Smooth muscle cell (in vitro differentiated cells): Measurements from ENCODE around the gene AP2A1. TPM values are rescaled to one million over a fixed set of nuclear protein-coding genes. Genes with fewer than 3 reads are reported as not detected.

Experiments used
- DNase-seq: peaks from one replicate; lab custom pipeline; 2025; ENCODE audit not compliant: unreplicated experiment; lab: John Stamatoyannopoulos, UW
- H2AFZ ChIP-seq: fragments of 200-600 bp; sonication (generic); 2 replicates; pipeline ENCODE4 v1.6.0; 2016; ENCODE audit warnings: antibody characterized with exemption, low read depth, mild to moderate bottlenecking
- H3F3A ChIP-seq: fragments of 200-600 bp; sonication (generic); 2 replicates; pipeline ENCODE4 v1.6.0; 2017; ENCODE audit warnings: antibody characterized with exemption, low read depth
- H3K27ac ChIP-seq: fragments of 200-600 bp; sonication (generic); 2 replicates; pipeline ENCODE4 v1.5.1; 2016; ENCODE audit warnings: low read depth, mild to moderate bottlenecking
- H3K27me3 ChIP-seq: fragments of 200-600 bp; sonication (generic); 2 replicates; pipeline ENCODE4 v1.6.1; 2016; ENCODE audit warnings: low read depth, mild to moderate bottlenecking
- H3K36me3 ChIP-seq: fragments of 200-600 bp; sonication (generic); 2 replicates; pipeline ENCODE4 v1.5.1; 2016; ENCODE audit warnings: low read depth
- H3K4me1 ChIP-seq: fragments of 200-600 bp; sonication (generic); 2 replicates; pipeline ENCODE4 v1.5.1; 2016; ENCODE audit warnings: low read depth
- H3K4me2 ChIP-seq: fragments of 200-600 bp; sonication (generic); 2 replicates; pipeline ENCODE4 v1.6.0; 2016; ENCODE audit warnings: mild to moderate bottlenecking
- H3K4me3 ChIP-seq: fragments of 200-600 bp; sonication (generic); 2 replicates; pipeline ENCODE4 v1.5.1; 2016; ENCODE audit warnings: mild to moderate bottlenecking
- H3K79me2 ChIP-seq: fragments of 200-600 bp; sonication (generic); 2 replicates; pipeline ENCODE4 v1.6.0; 2016; ENCODE audit warnings: low read depth, mild to moderate bottlenecking
- H3K9ac ChIP-seq: fragments of 200-600 bp; sonication (generic); 2 replicates; pipeline ENCODE4 v1.6.0; 2016; ENCODE audit warnings: low read depth
- H3K9me3 ChIP-seq: fragments of 200-600 bp; sonication (generic); replicated peaks from 2 replicates; pipeline ENCODE4 v1.5.1; 2016; ENCODE audit warnings: low read depth
- H4K20me1 ChIP-seq: fragments of 200-600 bp; sonication (generic); 2 replicates; pipeline ENCODE4 v1.6.0; 2016; ENCODE audit warnings: low read depth
- CTCF ChIP-seq: fragments of 200-600 bp; sonication (generic); IDR thresholded peaks from 2 replicates; pipeline ENCODE4 v1.5.1; 2017; ENCODE audit warnings: borderline replicate concordance, mild to moderate bottlenecking, antibody characterized with exemption; ENCODE audit not compliant: insufficient read depth, poor library complexity, severe bottlenecking
- WGBS: methylation state at CpG from one replicate; pipeline ENCODE4 v1.1.7; 2016; ENCODE audit warnings: low lambda C conversion rate; 5-methylcytosine and 5-hydroxymethylcytosine counted together
- polyA plus RNA-seq: library from polyadenylated mRNA; unstranded; fragments of >200 nt; fragmentation: Nextera tagmentation; extraction: Ambion mirVana; gene quantifications from 2 replicates; pipeline ENCODE4 v1.2.1, GENCODE V29; 2016
- total RNA-seq: library from RNA; depleted of rRNA; stranded (reverse); fragments of >200 nt; gene quantifications from 2 replicates; pipeline ENCODE4 v1.2.3, GENCODE V29; 2014

The AP2A1 gene
- total and polyA plus RNA-seq, 2 experiments from 2014 or later, result 57.7 to 65.2 TPM

- H3K79me2 ChIP-seq, result peaks cover 46% of the 10 kb centered on the region
- H3K9me3 ChIP-seq, result no peaks in the 10 kb centered on the region
- no peak overlapping the region for H3K9ac ChIP-seq
- peaks cover 77% of the 10 kb centered on the region for H4K20me1 ChIP-seq
- no peak overlapping the region for H3K4me3 ChIP-seq
- no peaks in the 10 kb centered on the region for H3K36me3 ChIP-seq
- H3K27me3 ChIP-seq, result no peaks in the 10 kb centered on the region
- peaks cover 13% of the 10 kb centered on the region for H3K4me1 ChIP-seq
- no peak overlapping the region for H2AFZ ChIP-seq
- H3K4me2 ChIP-seq, result no peak overlapping the region
- no peak for DNase-seq
- no peak for TF ChIP-seq CTCF
- H3K27ac ChIP-seq, result no peak overlapping the region
- H3F3A ChIP-seq, result peaks cover 39% of the 10 kb centered on the region
- 96% methylated on average over 39 of the region's 39 CpGs for WGBS
Observed at GRCh38 chr19:49854378-49855263, 87.8 kb downstream of the AP2A1 start.

- TF ChIP-seq CTCF, result no peak
- no peaks in the 10 kb centered on the region for H3K27me3 ChIP-seq
- H4K20me1 ChIP-seq, result peaks cover 82% of the 10 kb centered on the region
- H3K36me3 ChIP-seq, result no peaks in the 10 kb centered on the region
- peaks cover 13% of the 10 kb centered on the region for H3K4me1 ChIP-seq
- no peak for DNase-seq
- H3K9ac ChIP-seq, result no peak overlapping the region
- H3K4me3 ChIP-seq, result no peak overlapping the region
- H3K4me2 ChIP-seq, result no peak overlapping the region
- WGBS, result 94% methylated on average over 12 of the region's 12 CpGs
- H2AFZ ChIP-seq, result no peak overlapping the region
- H3F3A ChIP-seq, result peaks cover 36% of the 10 kb centered on the region
- H3K27ac ChIP-seq, result no peak overlapping the region
- H3K9me3 ChIP-seq, result no peaks in the 10 kb centered on the region
- H3K79me2 ChIP-seq, result peaks cover 39% of the 10 kb centered on the region
Observed at GRCh38 chr19:49855277-49855675, 88.5 kb downstream of the AP2A1 start.

- H3F3A ChIP-seq, result peaks cover 39% of the 10 kb centered on the region
- DNase-seq, result no peak
- H3K27me3 ChIP-seq, result no peaks in the 10 kb centered on the region
- no peak overlapping the region for H3K9ac ChIP-seq
- H3K4me1 ChIP-seq, result peaks cover 13% of the 10 kb centered on the region
- H2AFZ ChIP-seq, result no peak overlapping the region
- H3K4me2 ChIP-seq, result no peak overlapping the region
- no peak overlapping the region for H3K4me3 ChIP-seq
- no peaks in the 10 kb centered on the region for H3K9me3 ChIP-seq
- H3K36me3 ChIP-seq, result no peaks in the 10 kb centered on the region
- TF ChIP-seq CTCF, result no peak
- 87% methylated on average over 18 of the region's 21 CpGs for WGBS
- H3K79me2 ChIP-seq, result peaks cover 39% of the 10 kb centered on the region
- no peak overlapping the region for H3K27ac ChIP-seq
- H4K20me1 ChIP-seq, result peaks cover 82% of the 10 kb centered on the region
Observed at GRCh38 chr19:49855676-49856573, 89.1 kb downstream of the AP2A1 start.
